CD14-positive monocyte (primary cell): Measurements from ENCODE around the gene ADGRG1. TPM values are rescaled to one million over a fixed set of nuclear protein-coding genes. Genes with fewer than 3 reads are reported as not detected.

ENCODE experiments used
- DNase-seq, 3 donors: peaks; one replicate each; pipeline ENCODE4 v3.0.0-alpha.2; 2011 to 2022
- H2AFZ ChIP-seq: 2 replicates; pipeline ENCODE4 v1.6.0; 2012; ENCODE audit warnings: mild to moderate bottlenecking, low read depth, low read length, inconsistent platforms; ENCODE audit not compliant: insufficient read depth, poor library complexity, severe bottlenecking
- H3K27ac ChIP-seq, 2 donors: 1 replicate in 1 of 2; 2 replicates in 1 of 2; pipeline ENCODE4 v1.5.1; 2012 to 2013; ENCODE audit warnings: low read length in 2 of 2, control low read depth in 1 of 2, inconsistent platforms in 1 of 2, low read depth in 1 of 2, mild to moderate bottlenecking in 1 of 2
- H3K27me3 ChIP-seq, 2 donors: one replicate each; pipeline versions ENCODE4 v1.6.0 to v1.6.1; 2011 to 2013; ENCODE audit warnings: low read length in 2 of 2; ENCODE audit not compliant: control insufficient read depth in 2 of 2, insufficient read depth in 2 of 2
- H3K36me3 ChIP-seq, 2 donors: replicated peaks in 1 of 2; 1 replicate in 1 of 2; 2 replicates in 1 of 2; pipeline versions ENCODE4 v1.5.1 to v1.6.1; 2012 to 2013; ENCODE audit warnings: low read length in 2 of 2, control low read depth in 1 of 2, inconsistent platforms in 1 of 2, mild to moderate bottlenecking in 1 of 2; ENCODE audit not compliant: insufficient read depth in 2 of 2, control insufficient read depth in 1 of 2
- H3K4me1 ChIP-seq, 2 donors: 1 replicate in 1 of 2; 2 replicates in 1 of 2; pipeline versions ENCODE4 v1.5.1 to v1.6.1; 2012 to 2013; ENCODE audit warnings: low read length in 2 of 2, control low read depth in 1 of 2, inconsistent platforms in 1 of 2, mild to moderate bottlenecking in 1 of 2, moderate library complexity in 1 of 2; ENCODE audit not compliant: insufficient read depth in 2 of 2, control insufficient read depth in 1 of 2
- H3K4me2 ChIP-seq: replicated peaks from 2 replicates; pipeline ENCODE3; 2012; ENCODE audit warnings: low read length, moderate library complexity, mild to moderate bottlenecking; ENCODE audit not compliant: poor library complexity, severe bottlenecking; ENCODE audit errors: extremely low read depth
- H3K4me3 ChIP-seq, 3 experiments: fragments of 200-600 bp in 1 of 3; sonication (generic) in 1 of 3; replicated peaks in 1 of 3; 1 replicate in 2 of 3; 2 replicates in 1 of 3; pipeline ENCODE4 v1.5.1; 2011 to 2013; ENCODE audit warnings: low read length in 3 of 3, mild to moderate bottlenecking in 3 of 3, control low read depth in 2 of 3, low read depth in 2 of 3, inconsistent platforms in 1 of 3, moderate library complexity in 1 of 3
- H3K79me2 ChIP-seq: 2 replicates; pipeline ENCODE4 v1.6.0; 2012; ENCODE audit warnings: mild to moderate bottlenecking, control low read depth, inconsistent platforms, low read length, moderate library complexity; ENCODE audit not compliant: insufficient read depth
- H3K9ac ChIP-seq: 2 replicates; pipeline ENCODE4 v1.6.0; 2017; ENCODE audit warnings: low read length, mild to moderate bottlenecking; ENCODE audit not compliant: insufficient read depth, poor library complexity, severe bottlenecking
- H3K9me3 ChIP-seq, 2 donors: replicated peaks in 1 of 2; 1 replicate in 1 of 2; 2 replicates in 1 of 2; pipeline versions ENCODE4 v1.5.1 to v1.6.1; 2012 to 2013; ENCODE audit warnings: low read length in 2 of 2, control low read depth in 1 of 2; ENCODE audit not compliant: control insufficient read depth in 1 of 2, insufficient read depth in 1 of 2
- H4K20me1 ChIP-seq: 2 replicates; pipeline ENCODE4 v1.6.0; 2012; ENCODE audit warnings: mild to moderate bottlenecking, low read length, control low read depth, moderate library complexity; ENCODE audit not compliant: insufficient read depth
- H3K27ac Mint-ChIP-seq, 7 donors: one replicate each; pipeline ENCODE4 v1.8.0; 2020; ENCODE audit warnings: mild to moderate bottlenecking in 7 of 7, mixed read lengths in 7 of 7, moderate library complexity in 6 of 7, inconsistent platforms in 2 of 7
- H3K27me3 Mint-ChIP-seq, 3 donors: one replicate each; pipeline ENCODE4 v1.8.0; 2021 to 2022; ENCODE audit warnings: low read depth in 3 of 3, mild to moderate bottlenecking in 3 of 3, mixed read lengths in 3 of 3, moderate library complexity in 3 of 3, inconsistent platforms in 1 of 3
- H3K36me3 Mint-ChIP-seq, 2 donors: one replicate each; pipeline ENCODE4 v1.8.0; 2020; ENCODE audit warnings: mixed read lengths in 2 of 2, inconsistent platforms in 1 of 2, mild to moderate bottlenecking in 1 of 2
- H3K4me1 Mint-ChIP-seq: one replicate; pipeline ENCODE4 v1.8.0; 2020; ENCODE audit warnings: mild to moderate bottlenecking, mixed read lengths
- H3K4me3 Mint-ChIP-seq, 2 donors: one replicate each; pipeline ENCODE4 v1.8.0; 2020; ENCODE audit warnings: mild to moderate bottlenecking in 2 of 2, mixed read lengths in 2 of 2, moderate library complexity in 1 of 2
- H3K9me3 Mint-ChIP-seq, 7 donors: one replicate each; pipeline ENCODE4 v1.8.0; 2020 to 2022; ENCODE audit warnings: mixed read lengths in 7 of 7, mild to moderate bottlenecking in 6 of 7, moderate library complexity in 6 of 7, inconsistent platforms in 2 of 7
- CTCF ChIP-seq: fragments of 200-600 bp; IDR thresholded peaks from one replicate; pipeline ENCODE4 v1.8.0; 2022; ENCODE audit warnings: antibody characterized with exemption, mild to moderate bottlenecking
- WGBS: methylation state at CpG from one replicate; pipeline ENCODE4 v1.1.5; 2013; ENCODE audit warnings: missing lambda C conversion rate; ENCODE audit not compliant: insufficient coverage; 5-methylcytosine and 5-hydroxymethylcytosine counted together
- intact Hi-C, 2 donors: fragments of 100-400 bp; cut with micrococcal nuclease; formaldehyde crosslinking; loops; one replicate each; pipeline versions ENCODE4 v1.15.0 to v1.15.1; 2023
- polyA plus RNA-seq, 3 donors: library from polyadenylated mRNA; depleted of rRNA in 1 of 3; unstranded in 2 of 3; stranded (reverse) in 1 of 3; fragments of 300-500 nt in 2 of 3; fragments of >200 nt in 1 of 3; fragmentation: Illumina TruSeq in 2 of 3; gene quantifications; 1 replicate in 2 of 3; 2 replicates in 1 of 3; pipeline ENCODE4 v1.2.3, GENCODE V29; 2012 to 2021

ADGRG1 gene
- polyA plus RNA-seq, 3 donors = 0.07 to 0.39 (median 0.08) TPM

GRCh38 chr16:57616876-57617275, 11.6 kb upstream of the ADGRG1 start:
- intact Hi-C loops = no loop called here
- peaks cover 0 to 7% (median 3%) of the 10 kb centered on the region in 3 donors for H3K27me3 Mint-ChIP-seq

GRCh38 chr16:57617604-57618111, 10.8 kb upstream of the ADGRG1 start:
- H3K9ac ChIP-seq = no peak overlapping the region
- H3K4me1 Mint-ChIP-seq = no peaks in the 10 kb centered on the region
- H3K4me3 ChIP-seq = no peak overlapping the region
- no peaks in the 10 kb centered on the region for H3K9me3 ChIP-seq
- no peak for TF ChIP-seq CTCF
- H3K27ac Mint-ChIP-seq = no peak overlapping the region
- H3K79me2 ChIP-seq = no peaks in the 10 kb centered on the region
- no peak overlapping the region for H3K4me3 Mint-ChIP-seq
- H3K4me1 ChIP-seq = no peaks in the 10 kb centered on the region
- H3K27ac ChIP-seq = no peak overlapping the region
- H3K27me3 Mint-ChIP-seq = peaks cover 0 to 8% (median 3%) of the 10 kb centered on the region in 3 donors
- no CpG with 5 or more reads among the region's 8 CpGs for WGBS
- intact Hi-C loops = no loop called here
- no peaks in the 10 kb centered on the region for H3K9me3 Mint-ChIP-seq
- no peak overlapping the region for H3K4me2 ChIP-seq
- H3K36me3 Mint-ChIP-seq = no peaks in the 10 kb centered on the region
- no peaks in the 10 kb centered on the region for H3K36me3 ChIP-seq
- H2AFZ ChIP-seq = no peak overlapping the region
- no peaks in the 10 kb centered on the region for H4K20me1 ChIP-seq
- H3K27me3 ChIP-seq = no peaks in the 10 kb centered on the region
- DNase-seq = no peak

More at GRCh38 chr16:57616876-57617275, 11.6 kb upstream of the ADGRG1 start:
- TF ChIP-seq CTCF = no peak
- WGBS = no CpG with 5 or more reads among the region's 4 CpGs
- no peaks in the 10 kb centered on the region for H3K79me2 ChIP-seq
- DNase-seq = peak in 1 of 3 donors; percentile 2
- H3K27ac ChIP-seq = no peak overlapping the region
- no peaks in the 10 kb centered on the region for H3K4me1 ChIP-seq
- no peaks in the 10 kb centered on the region for H4K20me1 ChIP-seq
- Mint-ChIP-seq H3K4me1 (no peaks in the 10 kb centered on the region), H3K4me3 (no peak overlapping the region), H3K27ac (no peak overlapping the region), H3K9me3 (no peaks in the 10 kb centered on the region), H3K36me3 (no peaks in the 10 kb centered on the region)
- H3K4me2 ChIP-seq = no peak overlapping the region
- no peak overlapping the region for H2AFZ ChIP-seq
- no peaks in the 10 kb centered on the region for H3K9me3 ChIP-seq
- H3K9ac ChIP-seq = no peak overlapping the region
- no peak overlapping the region for H3K4me3 ChIP-seq
- H3K36me3 ChIP-seq = no peaks in the 10 kb centered on the region
- no peaks in the 10 kb centered on the region for H3K27me3 ChIP-seq
